Testis (tissue), 3 donors: ENCODE measurements around the gene ZNF576. TPM values are rescaled to one million over a fixed set of nuclear protein-coding genes. Genes with fewer than 3 reads are reported as not detected.
"Not testable (repeated sequence)": the region's sequence is repeated elsewhere in the genome, so short reads cannot be mapped to it uniquely, and the experiment has no call there.

Experiments used
- DNase-seq: peaks from one replicate; pipeline ENCODE4 v3.0.0-alpha.2; 2019
- H3K27ac ChIP-seq, 2 donors: fragments of 200-600 bp; sonication (generic); one replicate each; pipeline ENCODE4 v1.5.1; 2019
- H3K27me3 ChIP-seq: fragments of 200-600 bp; sonication (generic); one replicate; pipeline ENCODE4 v1.5.1; 2019
- H3K36me3 ChIP-seq: fragments of 200-600 bp; sonication (generic); one replicate; pipeline ENCODE4 v1.5.1; 2017; ENCODE audit warnings: low read depth; ENCODE audit errors: missing control alignments
- H3K4me1 ChIP-seq: fragments of 200-600 bp; sonication (generic); one replicate; pipeline ENCODE4 v1.5.1; 2019
- H3K4me3 ChIP-seq, 2 donors: fragments of 200-600 bp; sonication (generic); one replicate each; pipeline ENCODE4 v1.5.1; 2017 to 2019
- H3K9me3 ChIP-seq: fragments of 200-600 bp; sonication (generic); one replicate; pipeline ENCODE4 v1.5.1; 2017
- POLR2A ChIP-seq: fragments of 450-650 bp; IDR thresholded peaks from one replicate; pipeline ENCODE4 v1.6.1; 2017; ENCODE audit warnings: antibody characterized with exemption, mild to moderate bottlenecking, moderate library complexity
- WGBS, 2 donors: methylation state at CpG; one replicate each; pipeline ENCODE4 v1.1.5; 2018; 5-methylcytosine and 5-hydroxymethylcytosine counted together
- intact Hi-C: fragments of 100-400 bp; cut with DNase I; formaldehyde crosslinking; loops from one replicate; pipeline ENCODE4 v1.15.1; 2023; ENCODE audit warnings: low total_unique reads
- polyA plus RNA-seq: library from polyadenylated mRNA; stranded (reverse); fragments of 350-450 nt; fragmentation: Illumina TruSeq; extraction: RNeasy Lipid Tissue Mini Kit (QIAGEN cat#74804); gene quantifications from one replicate; pipeline ENCODE4 v1.2.3, GENCODE V29; 2014; ENCODE audit warnings: low read depth, low replicate concordance; ENCODE audit not compliant: insufficient read depth
- total RNA-seq, 2 donors: library from RNA; depleted of rRNA; stranded (reverse); fragments of >200 nt; gene quantifications; one replicate each; pipeline ENCODE4 v1.2.3, GENCODE V29; 2016
- TF ChIP-seq, protein P1 (sequence below), 3 experiments: fragments of 450-650 bp in 2 of 3; fragments of 200-600 bp in 1 of 3; sonication (generic) in 1 of 3; IDR thresholded peaks; one replicate each; pipeline ENCODE4 v1.5.1; 2016 to 2019; ENCODE audit warnings: antibody characterized with exemption in 3 of 3, mild to moderate bottlenecking in 2 of 3, moderate library complexity in 1 of 3

Gene ZNF576
- total and polyA plus RNA-seq, 3 donors from 2014 or later = 14.6 to 23.1 (median 17.9) TPM

GRCh38 chr19:43597876-43598275 is 1.5 kb downstream of the ZNF576 start:
- H3K36me3 ChIP-seq = no peaks in the 10 kb centered on the region
- no peak overlapping the region for H3K27ac ChIP-seq
- intact Hi-C loops = no loop called here
- no peak for DNase-seq
- peaks cover 35% of the 10 kb centered on the region for H3K4me1 ChIP-seq
- TF ChIP-seq, protein P1, sequence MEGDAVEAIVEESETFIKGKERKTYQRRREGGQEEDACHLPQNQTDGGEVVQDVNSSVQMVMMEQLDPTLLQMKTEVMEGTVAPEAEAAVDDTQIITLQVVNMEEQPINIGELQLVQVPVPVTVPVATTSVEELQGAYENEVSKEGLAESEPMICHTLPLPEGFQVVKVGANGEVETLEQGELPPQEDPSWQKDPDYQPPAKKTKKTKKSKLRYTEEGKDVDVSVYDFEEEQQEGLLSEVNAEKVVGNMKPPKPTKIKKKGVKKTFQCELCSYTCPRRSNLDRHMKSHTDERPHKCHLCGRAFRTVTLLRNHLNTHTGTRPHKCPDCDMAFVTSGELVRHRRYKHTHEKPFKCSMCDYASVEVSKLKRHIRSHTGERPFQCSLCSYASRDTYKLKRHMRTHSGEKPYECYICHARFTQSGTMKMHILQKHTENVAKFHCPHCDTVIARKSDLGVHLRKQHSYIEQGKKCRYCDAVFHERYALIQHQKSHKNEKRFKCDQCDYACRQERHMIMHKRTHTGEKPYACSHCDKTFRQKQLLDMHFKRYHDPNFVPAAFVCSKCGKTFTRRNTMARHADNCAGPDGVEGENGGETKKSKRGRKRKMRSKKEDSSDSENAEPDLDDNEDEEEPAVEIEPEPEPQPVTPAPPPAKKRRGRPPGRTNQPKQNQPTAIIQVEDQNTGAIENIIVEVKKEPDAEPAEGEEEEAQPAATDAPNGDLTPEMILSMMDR (IDR thresholded peaks at IDR 0.05) = no peak
- TF ChIP-seq POLR2A = no peak
- 33 to 41% methylated on average over 5 of the region's 5 CpGs for WGBS, 2 donors
- no peaks in the 10 kb centered on the region for H3K9me3 ChIP-seq
- no peaks in the 10 kb centered on the region for H3K27me3 ChIP-seq
- no peak overlapping the region for H3K4me3 ChIP-seq

DNA sequence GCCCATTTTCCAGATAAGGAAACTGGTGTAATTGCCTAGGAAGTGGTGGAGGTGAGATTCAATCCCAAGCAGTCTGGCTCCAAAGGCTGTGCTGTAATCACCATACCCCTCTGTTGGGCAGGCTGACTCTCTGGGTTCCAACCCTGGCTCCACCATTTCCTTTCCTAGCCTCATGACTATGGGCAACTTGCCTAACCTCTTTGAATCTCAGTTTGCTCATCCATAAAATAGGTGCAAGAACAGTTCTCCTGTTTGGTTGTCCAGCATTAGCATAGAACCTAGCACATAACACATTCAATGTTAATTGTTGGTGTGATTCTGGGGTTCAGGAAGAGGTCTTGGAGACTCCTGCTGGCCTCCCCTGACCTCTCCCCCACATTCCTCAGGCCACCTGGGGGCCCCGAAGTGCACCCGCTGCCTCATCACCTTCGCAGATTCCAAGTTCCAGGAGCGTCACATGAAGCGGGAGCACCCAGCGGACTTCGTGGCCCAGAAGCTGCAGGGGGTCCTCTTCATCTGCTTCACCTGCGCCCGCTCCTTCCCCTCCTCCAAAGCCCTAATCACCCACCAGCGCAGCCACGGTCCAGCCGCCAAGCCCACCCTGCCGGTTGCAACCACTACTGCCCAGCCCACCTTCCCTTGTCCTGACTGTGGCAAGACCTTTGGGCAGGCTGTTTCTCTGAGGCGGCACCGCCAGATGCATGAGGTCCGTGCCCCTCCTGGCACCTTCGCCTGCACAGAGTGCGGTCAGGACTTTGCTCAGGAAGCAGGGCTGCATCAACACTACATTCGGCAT is 2.2 kb downstream of the ZNF576 start:
- Histone ChIP-seq H3K27ac (no peak overlapping the region), H3K4me3 (no peak overlapping the region), H3K27me3 (no peaks in the 10 kb centered on the region), H3K9me3 (no peaks in the 10 kb centered on the region), H3K4me1 (peaks cover 29% of the 10 kb centered on the region), H3K36me3 (no peaks in the 10 kb centered on the region)
- TF ChIP-seq, protein P1 (IDR thresholded peaks at IDR 0.05) = no peak
- no peak for TF ChIP-seq POLR2A
- no peak for DNase-seq
- intact Hi-C loops = no loop called here
- WGBS, 2 donors = 89 to 90% methylated on average over 19 of the region's 19 CpGs

DNA sequence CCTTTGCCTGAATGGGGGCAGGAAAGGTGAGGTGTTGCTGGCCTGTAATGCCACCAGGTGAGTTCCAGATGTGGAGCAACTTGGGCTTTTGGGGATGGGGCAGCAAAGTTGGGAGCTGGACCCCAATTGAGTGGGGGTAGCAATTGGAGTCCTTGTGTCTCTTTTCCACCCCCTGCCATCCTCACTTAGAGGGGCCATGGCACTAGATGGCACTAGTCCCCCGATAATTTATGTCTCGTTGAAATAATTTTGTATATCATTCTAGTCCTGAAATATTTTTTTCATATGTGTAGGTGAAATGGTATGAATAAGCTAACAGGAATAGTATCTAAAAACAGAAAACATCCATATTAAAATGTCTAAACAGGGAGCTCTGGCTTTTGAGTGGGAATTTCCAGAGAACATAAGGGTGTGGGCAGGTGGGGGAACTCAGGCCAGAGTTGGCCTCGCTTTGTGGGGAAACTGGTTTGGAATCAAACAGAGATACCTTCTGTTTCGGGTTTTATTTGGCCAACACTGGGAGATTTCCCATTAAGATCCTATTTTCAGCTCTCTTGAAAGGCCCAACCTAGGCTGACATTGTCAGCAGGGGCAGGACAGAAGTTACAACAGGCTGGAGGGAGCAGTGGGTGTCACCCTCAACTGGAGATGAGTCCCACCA is 3.4 kb downstream of the ZNF576 start:
- Histone ChIP-seq H3K27ac (no peak overlapping the region), H3K27me3 (no peaks in the 10 kb centered on the region), H3K4me3 (no peak overlapping the region), H3K36me3 (no peaks in the 10 kb centered on the region), H3K4me1 (peaks cover 18% of the 10 kb centered on the region), H3K9me3 (no peaks in the 10 kb centered on the region)
- no peak for TF ChIP-seq POLR2A
- TF ChIP-seq, protein P1 (IDR thresholded peaks at IDR 0.05) = no peak
- 82 to 88% methylated on average over 4 of the region's 4 CpGs for WGBS, 2 donors
- no peak for DNase-seq
- intact Hi-C loops = no loop called here

GRCh38 chr19:43600326-43600725 is 3.9 kb downstream of the ZNF576 start:
- 76 to 77% methylated on average over 5 of the region's 5 CpGs for WGBS, 2 donors
- H3K4me3 ChIP-seq, H3K9me3 ChIP-seq, intact Hi-C loops, DNase-seq, H3K27ac ChIP-seq, H3K27me3 ChIP-seq, H3K36me3 ChIP-seq: not testable (repeated sequence)
- peaks cover 14% of the 10 kb centered on the region for H3K4me1 ChIP-seq

GRCh38 chr19:43605875-43606568 is 9.6 kb downstream of the ZNF576 start:
- no peak for DNase-seq
- H3K9me3 ChIP-seq = no peaks in the 10 kb centered on the region
- H3K36me3 ChIP-seq = no peaks in the 10 kb centered on the region
- no peaks in the 10 kb centered on the region for H3K27me3 ChIP-seq
- no peak overlapping the region for H3K27ac ChIP-seq
- H3K4me1 ChIP-seq = no peaks in the 10 kb centered on the region
- WGBS, 2 donors = 42 to 59% methylated on average over 7 of the region's 7 CpGs
- intact Hi-C loops = no loop called here
- H3K4me3 ChIP-seq = no peak overlapping the region
- TF ChIP-seq, protein P1 (IDR thresholded peaks at IDR 0.05) = no peak
- TF ChIP-seq POLR2A = no peak
